Erythroblast (primary cell): ENCODE measurements around the gene CSTPP1.
"Not testable (repeated sequence)": the region's sequence is repeated elsewhere in the genome, so short reads cannot be mapped to it uniquely, and the experiment has no call there.

ENCODE experiments used
- DNase-seq, 2 experiments: peaks; one replicate each; lab custom pipeline; 2025; lab: John Stamatoyannopoulos, UW
- GATA1 ChIP-seq: IDR thresholded peaks from 2 replicates; pipeline ENCODE4 v1.6.1; 2011; ENCODE audit warnings: low read depth, mild to moderate bottlenecking, control low read depth, low read length, moderate library complexity
- POLR2A ChIP-seq: IDR thresholded peaks from 2 replicates; pipeline ENCODE4 v1.6.1; 2011; ENCODE audit warnings: mild to moderate bottlenecking, low read length

Gene CSTPP1

DNA sequence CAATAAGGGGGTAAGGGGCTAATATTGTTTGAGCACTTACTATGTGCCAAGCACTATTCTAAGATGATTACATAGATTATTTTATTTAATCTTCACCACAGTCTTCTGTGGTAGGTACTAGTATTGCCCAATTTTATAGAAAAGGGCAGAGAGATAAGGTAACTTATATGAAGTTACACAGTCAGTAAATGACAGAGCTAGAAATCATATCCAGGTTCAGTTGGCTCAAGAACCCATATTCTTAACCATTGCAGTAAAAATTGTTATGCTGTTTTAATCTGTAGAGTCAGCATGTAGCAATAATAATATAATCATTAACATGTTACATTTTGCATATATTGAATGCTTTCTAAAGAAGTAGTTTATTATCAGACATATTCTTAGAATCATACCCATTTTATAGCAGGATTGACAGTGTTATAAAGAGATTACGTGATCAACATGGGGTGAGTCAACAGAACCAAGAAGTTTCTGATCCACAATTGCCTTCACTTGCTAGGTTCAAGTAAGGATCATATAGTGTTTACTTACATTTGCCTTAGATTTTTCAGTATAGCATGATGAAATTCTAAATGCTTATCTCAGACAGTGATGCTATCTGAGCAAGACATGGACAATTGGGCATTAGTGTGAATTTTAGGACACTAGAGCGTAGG, 46.4 kb downstream of the CSTPP1 start:
- TF ChIP-seq GATA1 (no peak), POLR2A (no peak)
- DNase-seq, result peak in 1 of 2 experiments; percentile 28

DNA sequence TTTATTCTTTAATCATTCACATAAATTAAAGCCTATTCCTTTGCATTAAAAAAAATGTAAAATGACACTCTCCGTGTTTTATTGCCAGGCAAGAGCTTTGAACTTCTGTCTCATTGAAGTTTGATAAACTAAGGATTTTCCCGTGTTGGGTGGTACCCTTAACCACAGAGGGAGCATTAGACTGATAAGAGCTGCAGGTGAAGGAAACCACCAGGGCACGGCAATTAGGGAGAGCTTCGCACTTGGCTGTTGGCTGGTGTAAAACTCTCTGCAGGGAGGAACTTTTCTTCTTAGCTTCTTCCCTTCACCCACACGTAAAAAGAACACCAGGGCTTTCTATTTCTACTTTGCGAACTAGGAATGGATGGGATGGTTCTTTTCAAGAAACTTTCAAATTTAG, 47.0 kb downstream of the CSTPP1 start:
- TF ChIP-seq POLR2A (no peak), GATA1 (no peak)
- DNase-seq, result no peak

- DNase-seq, result no peak
- TF ChIP-seq GATA1, result no peak
Measured at GRCh38 chr11:46984548-46984947, 48.0 kb downstream of the CSTPP1 start.

- TF ChIP-seq POLR2A (no peak), GATA1 (no peak)
- DNase-seq, result no peak
Measured at GRCh38 chr11:46984987-46985386, 48.4 kb downstream of the CSTPP1 start.

DNA sequence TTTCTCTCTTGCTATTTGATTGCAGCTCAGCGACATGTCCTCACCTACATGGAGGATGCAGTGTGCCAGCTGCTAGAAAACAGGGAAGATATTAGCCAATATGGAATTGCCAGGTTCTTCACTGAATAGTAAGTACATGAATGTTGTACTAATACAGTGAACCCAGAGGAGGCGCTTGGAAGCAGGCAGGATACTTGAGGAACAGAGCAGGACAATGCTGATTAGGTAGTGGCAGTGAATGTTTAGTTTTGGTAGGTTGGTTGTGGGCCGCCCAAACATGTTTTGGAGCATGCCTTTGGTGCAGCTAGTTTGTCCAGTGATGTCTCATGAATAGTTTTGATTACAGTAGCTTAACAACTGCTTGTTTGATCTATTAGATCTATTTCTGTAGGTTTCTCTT, 50.6 kb downstream of the CSTPP1 start:
- no peak for TF ChIP-seq GATA1
- TF ChIP-seq POLR2A, result no peak
- DNase-seq, result no peak

DNA sequence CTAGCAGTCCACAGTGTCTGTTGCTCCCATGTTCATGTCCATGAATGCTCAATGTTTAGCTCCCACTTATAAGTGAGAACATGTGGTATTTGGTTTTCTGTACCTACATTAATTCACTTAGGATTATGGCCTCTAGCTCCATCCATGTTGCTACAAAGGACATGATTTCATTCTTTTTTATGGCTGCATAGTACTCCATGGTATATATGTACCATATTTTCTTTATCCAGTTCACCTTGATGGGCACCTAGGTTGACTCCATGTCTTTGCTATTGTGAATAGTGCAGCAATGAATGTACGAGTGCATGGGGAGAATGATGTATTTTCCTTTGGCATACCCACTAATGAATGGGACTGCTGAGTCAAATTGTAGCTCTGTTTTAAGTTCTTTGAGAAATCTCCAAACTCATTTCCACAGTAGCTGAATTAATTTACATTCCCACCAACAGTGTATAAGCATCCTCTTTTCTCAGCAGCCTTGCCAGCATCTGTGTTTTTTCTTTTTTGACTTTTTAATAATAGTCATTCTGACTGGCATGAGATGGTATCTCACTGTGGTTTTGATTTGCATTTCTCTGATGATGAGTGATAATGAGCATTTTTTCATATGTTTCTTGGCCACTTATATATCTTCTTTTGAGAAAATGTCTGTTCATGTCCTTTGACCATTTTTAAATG, 53.4 kb downstream of the CSTPP1 start:
- not testable (repeated sequence) for DNase-seq

GRCh38 chr11:46991391-46991790, 54.8 kb downstream of the CSTPP1 start:
- no peak for DNase-seq
- TF ChIP-seq GATA1 (no peak), POLR2A (no peak)

- DNase-seq, result not testable (repeated sequence)
Measured at GRCh38 chr11:46992386-46992785, 55.8 kb downstream of the CSTPP1 start.

GRCh38 chr11:46997796-46998195, 61.2 kb downstream of the CSTPP1 start:
- not testable (repeated sequence) for DNase-seq

DNA sequence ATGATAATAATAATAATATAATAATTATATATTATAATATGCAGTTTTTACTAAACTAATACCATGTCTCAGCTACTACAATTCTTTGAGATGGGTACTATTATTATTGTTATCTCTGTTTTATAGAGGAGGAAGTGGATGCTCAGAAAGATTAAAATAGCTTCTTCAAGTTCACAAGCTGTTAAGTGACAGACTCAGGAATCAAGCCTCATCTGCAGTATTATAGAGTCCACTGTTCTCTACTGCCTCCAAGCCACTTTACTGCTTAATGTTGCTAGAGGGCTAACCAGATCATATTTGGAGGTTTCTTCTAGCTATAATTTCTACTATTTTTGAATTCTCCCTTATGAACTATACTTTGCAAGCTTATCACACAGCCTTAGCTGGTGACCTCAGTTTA, 62.7 kb downstream of the CSTPP1 start:
- TF ChIP-seq GATA1 (no peak), POLR2A (no peak)
- no peak for DNase-seq

DNA sequence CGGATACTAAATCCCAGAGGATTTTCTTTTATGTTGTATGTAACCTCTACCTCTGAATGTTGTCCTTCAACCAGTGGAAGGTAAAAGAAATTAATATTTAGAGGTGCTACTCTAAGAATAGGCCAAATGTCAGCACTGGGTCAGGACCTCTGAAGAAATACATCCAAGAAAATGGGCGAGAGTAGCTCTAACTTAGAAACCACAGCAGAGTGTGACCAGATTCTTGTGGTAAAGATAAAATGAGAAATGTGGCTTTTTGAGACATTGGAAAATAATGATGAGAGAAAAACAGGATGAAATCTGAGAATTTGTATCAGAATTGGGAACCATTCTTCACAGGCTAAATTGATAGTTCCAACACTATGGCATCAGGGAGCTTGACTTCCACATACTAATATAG, 63.5 kb downstream of the CSTPP1 start:
- TF ChIP-seq GATA1 (no peak), POLR2A (no peak)
- DNase-seq, result no peak

DNA sequence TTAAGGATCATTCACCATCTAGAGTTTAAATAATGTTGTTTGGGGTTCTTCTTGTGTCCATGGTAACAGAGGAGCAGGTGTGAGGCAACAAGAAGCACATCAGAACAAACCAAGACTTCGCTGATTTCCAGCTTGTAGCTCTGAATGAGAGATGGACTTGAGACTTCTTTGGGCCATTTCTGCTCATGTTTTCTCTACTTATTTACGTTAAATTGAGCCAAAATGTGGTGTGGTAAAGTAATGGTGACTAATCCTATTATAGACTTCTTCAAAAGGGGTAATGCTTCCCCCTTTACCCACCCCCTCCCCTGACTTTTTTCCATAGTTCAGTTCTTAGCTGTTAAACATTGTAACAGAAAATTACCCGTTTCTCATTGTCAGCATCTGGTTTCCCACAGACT, 65.2 kb downstream of the CSTPP1 start:
- DNase-seq, result peak in 1 of 2 experiments; percentile 18
- no peak for TF ChIP-seq GATA1
- TF ChIP-seq POLR2A, result no peak

DNA sequence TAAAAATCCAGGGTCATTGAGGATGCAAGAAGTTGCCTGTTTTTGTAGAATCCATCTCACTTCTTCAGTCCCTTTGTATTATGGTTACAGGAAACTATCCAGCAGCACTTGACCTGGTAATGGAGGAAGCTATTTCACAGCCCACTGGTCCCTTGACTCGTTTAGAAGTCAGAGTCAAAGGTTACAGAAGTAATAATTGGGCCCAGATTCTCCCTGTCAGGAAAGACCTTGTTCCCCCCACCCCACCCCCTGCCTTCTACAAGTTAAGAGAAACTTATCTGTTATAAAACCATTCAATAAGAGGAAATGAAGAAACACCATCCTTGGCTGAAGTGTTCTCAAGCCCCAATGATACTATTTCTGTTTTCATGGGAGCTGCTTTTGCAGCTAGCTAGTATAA, 65.8 kb downstream of the CSTPP1 start:
- no peak for DNase-seq
- TF ChIP-seq POLR2A, result no peak
- TF ChIP-seq GATA1, result no peak

GRCh38 chr11:47003180-47003877, 66.8 kb downstream of the CSTPP1 start:
- TF ChIP-seq POLR2A (no peak), GATA1 (peak; percentile 54)
- DNase-seq, result peak; percentile 69 to 89

- TF ChIP-seq GATA1, result no peak
- TF ChIP-seq POLR2A, result no peak
- peak; percentile 92 to 96 for DNase-seq
Measured at GRCh38 chr11:47004595-47005033, 68.1 kb downstream of the CSTPP1 start.
